GM18505 (cell line): ENCODE data around the gene TTLL3.
"Not testable (repeated sequence)": the region's sequence is repeated elsewhere in the genome, so short reads cannot be mapped to it uniquely, and the experiment has no call there.

Source experiments
- ATAC-seq: cut with Tn5 transposase; IDR thresholded peaks from one replicate; pipeline ENCODE4 v1.9.1; 2021; ENCODE audit not compliant: unreplicated experiment
- POLR2A ChIP-seq: IDR thresholded peaks from 4 replicates; pipeline ENCODE4 v1.6.1; 2011; ENCODE audit warnings: borderline replicate concordance; ENCODE audit not compliant: insufficient read depth, insufficient read length; ENCODE audit errors: extremely low read depth

TTLL3 gene

DNA sequence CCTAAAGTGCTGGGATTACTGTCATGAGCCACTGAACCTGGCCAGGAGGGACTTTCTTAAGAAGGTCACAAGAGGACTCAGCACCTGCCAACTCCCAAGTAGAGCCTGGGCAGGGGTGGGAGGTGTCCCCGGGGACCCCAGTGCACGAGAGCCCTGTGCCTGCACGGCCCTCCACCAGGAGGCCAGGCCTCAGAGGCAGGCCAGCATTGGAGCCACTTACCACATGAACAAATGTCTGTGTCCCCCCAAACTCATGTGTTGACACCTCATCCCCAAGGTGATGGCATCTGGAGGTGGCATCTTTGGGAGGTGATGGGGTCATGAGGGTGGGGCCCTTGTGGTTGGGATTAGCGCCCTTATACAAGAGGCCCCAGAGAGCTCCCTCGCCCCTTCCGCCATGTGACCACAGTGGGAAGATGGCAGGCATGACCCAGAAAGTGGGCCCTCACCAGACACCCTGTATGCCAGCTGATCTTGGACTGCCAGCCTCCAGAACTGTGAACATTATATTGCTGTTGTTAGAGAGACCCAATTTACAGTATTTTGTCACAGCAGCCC is 36.9 kb downstream of the TTLL3 start:
- no peak for ATAC-seq
- TF ChIP-seq POLR2A = no peak

DNA sequence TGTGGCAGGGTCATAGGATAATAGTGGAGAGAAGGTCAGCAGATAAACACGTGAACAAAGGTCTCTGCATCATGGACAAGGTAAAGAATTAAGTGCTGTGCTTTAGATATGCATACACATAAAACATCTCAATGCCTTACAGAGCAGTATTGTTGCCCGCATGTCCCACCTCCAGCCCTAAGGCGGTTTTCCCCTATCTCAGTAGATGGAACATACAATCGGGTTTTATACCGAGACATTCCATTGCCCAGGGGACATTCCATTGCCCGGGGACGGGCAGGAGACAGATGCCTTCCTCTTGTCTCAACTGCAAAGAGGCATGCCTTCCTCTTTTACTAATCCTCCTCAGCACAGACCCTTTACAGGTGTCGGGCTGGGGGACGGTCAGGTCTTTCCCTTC is 37.8 kb downstream of the TTLL3 start:
- not testable (repeated sequence) for ATAC-seq

DNA sequence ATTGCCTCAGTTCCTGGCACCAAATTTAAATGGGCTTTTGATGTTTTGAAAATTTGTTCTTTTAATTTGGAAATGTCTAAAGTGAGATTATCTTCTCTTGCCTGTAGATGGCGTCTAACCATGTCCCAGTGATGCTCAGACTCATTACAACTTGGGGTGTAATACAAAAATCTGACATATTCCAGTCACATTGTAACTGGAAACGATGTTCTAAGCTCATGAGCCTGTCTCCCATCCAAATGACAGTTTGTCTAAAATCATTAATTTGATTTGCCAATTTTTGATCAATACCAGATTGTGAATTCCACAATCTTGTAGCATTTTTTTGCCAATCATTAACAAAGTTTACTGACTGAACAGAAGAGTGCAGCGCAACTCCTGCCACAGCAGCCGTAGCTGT is 38.8 kb downstream of the TTLL3 start:
- ATAC-seq = not testable (repeated sequence)

DNA sequence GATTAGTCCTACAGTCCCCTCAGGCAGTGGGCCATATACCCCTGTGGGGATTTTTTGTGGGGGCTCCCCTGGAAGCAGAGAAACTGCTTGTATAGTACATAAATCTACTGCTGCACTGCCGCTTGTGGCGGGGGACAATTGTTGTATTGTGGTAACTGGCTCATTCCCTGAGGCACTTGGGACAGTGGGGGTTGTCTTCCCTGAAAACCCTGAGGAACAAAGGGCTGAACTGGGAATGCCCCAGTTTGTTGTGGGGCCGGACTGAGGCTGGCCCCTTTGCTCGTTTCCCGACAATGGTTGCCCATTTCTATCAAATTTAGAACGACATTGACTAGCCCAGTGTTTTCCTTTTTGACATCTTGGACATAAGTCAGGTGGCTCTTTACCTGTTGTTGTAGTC is 41.3 kb downstream of the TTLL3 start:
- not testable (repeated sequence) for ATAC-seq

DNA sequence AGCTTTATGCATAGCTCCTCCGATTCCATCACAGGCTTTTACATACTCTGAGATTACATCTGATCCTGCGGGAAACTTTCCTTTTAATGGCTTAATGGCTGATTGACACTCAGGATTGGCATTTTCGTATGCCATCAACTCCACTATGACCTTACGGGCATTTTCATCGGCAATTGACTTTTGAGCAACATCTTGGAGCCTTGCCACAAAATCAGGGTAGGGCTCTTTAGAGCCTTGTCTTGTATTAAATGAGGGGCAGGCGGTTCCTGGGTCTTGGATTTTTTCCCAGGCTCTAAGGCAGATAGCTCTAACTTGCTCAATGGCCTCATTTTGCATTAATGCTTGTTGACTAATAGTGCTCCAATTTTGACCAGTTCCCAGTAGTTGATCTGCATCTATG is 41.9 kb downstream of the TTLL3 start:
- ATAC-seq = not testable (repeated sequence)

DNA sequence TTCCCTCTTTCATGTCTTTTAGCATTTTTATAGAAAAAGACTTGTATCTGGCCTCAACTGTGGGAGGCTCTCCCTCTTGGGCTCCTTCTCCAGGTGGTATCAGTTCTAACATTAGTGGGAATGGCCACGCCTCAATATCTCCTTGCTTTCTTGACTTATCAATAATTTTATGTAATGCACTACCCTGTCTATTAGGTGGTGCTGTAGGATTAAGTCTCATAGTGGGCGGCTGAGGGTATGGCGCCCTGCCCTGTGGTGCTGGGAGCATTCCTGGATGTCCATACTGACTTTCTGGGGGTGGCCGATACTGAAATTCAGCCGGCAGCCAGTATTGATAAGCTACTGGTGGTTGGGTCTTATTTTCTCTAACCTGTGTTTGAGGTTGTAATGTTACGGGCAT is 42.5 kb downstream of the TTLL3 start:
- ATAC-seq = no peak
- no peak for TF ChIP-seq POLR2A

DNA sequence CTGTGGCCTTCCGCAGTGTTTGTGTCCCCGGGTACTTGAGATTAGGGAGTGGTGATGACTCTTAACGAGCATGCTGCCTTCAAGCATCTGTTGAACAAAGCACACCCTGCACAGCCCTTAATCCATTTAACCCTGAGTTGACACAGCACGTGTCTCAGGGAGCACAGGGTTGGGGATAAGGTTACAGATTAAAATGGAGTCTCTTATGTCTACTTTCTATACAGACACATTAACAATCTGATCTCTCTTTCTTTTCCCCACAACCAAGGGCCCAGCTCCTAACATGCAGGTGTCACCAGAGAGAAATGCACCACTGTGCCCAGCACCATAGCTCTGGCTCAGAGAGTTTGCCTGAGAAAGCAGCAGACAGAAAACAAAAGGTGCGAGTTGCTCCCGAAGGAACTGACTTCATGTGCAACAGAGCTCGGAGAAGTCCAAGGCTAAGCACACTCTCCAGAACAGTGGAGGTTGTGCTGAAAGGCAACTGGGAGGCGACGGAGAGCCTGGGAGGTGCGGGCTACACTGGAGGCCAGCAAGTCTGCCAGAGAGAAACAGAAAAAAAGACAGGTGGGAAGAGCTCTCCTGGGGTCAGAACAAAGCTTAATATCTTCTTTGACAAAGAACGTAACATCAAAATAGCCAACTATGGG is 44.4 kb downstream of the TTLL3 start:
- ATAC-seq = not testable (repeated sequence)

DNA sequence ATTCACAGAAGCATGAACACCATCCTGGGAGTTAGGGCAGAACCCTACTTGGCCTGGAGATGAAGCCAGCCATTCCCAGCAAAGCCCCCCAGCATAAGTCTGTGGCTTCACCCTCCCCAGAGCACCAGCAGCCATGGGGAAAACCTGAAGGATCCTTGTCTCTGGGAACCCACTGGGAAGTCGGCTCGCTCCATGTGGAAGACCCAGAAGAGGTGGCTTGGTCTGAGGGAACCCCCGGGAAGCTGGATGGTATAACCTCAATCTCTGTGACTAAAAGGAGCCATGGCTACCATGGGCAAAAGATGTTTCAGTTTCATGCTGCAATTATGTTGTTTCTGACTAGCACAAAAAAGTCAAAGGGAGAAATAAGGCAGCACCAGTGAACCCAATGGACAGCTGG is 45.5 kb downstream of the TTLL3 start:
- no peak for ATAC-seq
- TF ChIP-seq POLR2A = no peak

DNA sequence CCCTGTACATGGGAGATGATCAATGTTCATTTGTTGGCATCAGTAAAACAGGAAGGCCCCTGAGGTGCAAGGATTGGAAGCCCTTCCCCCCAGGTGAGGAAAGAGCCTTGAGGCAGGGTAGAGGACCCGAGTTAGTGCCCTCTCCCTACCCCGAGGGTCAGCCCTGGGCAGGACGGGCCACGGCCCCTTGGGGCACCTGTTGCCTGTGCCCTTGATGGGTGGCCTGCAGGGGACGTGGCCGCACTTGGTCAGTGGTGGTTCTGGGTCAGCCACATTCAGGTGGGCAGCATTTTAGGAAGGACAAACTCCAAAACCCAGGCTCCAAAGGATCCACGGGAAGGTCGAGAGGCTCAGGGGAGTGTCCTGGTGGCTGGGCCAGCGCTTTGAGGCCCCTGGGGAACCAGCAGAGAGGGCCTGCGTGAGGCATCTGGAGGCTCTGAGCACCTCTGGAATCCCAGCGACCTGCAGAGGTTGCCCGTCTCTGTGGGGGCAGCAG is 49.5 kb downstream of the TTLL3 start:
- no peak for TF ChIP-seq POLR2A
- no peak for ATAC-seq

DNA sequence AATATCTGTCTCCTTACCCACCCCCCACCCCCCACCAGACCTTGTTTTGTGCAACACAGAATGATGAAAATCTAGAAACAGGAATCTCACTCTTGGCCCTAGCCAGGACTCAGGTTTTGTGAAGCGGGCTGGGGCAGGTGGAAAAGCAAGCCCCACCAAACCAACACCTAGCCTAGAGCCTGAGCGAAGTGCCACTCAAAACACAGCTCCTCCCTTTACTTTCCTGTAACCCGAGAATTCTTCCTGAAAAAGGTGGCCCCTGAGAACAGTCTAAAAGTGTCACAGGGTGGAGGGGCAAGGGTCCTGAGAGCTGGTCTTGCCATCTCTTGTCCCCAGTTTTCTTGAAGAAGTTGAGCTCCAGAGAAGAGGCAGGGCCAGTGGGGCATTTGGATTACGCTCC is 51.1 kb downstream of the TTLL3 start:
- ATAC-seq = no peak
- no peak for TF ChIP-seq POLR2A

DNA sequence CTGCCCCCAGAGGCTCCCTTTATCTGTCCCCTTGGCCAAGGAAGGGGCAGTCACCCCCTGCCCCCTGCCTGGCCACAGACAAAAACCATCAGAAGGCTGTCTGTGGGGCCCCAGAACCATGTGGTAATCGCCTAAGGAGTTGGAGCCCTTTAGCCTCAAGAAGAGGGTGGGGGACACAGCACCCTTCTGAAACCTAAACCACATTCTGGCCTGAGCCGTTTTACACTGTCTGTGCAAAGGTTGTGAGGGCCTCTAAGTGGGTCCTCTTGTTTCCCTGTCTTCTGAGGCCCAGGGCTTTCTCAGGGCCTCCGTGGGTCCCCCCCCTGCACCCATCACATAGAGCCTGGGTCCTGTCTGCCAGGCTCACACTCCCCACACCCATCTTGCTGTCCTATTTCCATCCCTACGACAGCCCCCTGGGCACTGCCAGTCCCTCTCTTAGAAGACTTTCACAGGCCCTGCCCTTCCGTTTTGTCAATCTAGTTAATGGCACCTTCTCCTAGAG is 51.6 kb downstream of the TTLL3 start:
- no peak for TF ChIP-seq POLR2A
- ATAC-seq = no peak

DNA sequence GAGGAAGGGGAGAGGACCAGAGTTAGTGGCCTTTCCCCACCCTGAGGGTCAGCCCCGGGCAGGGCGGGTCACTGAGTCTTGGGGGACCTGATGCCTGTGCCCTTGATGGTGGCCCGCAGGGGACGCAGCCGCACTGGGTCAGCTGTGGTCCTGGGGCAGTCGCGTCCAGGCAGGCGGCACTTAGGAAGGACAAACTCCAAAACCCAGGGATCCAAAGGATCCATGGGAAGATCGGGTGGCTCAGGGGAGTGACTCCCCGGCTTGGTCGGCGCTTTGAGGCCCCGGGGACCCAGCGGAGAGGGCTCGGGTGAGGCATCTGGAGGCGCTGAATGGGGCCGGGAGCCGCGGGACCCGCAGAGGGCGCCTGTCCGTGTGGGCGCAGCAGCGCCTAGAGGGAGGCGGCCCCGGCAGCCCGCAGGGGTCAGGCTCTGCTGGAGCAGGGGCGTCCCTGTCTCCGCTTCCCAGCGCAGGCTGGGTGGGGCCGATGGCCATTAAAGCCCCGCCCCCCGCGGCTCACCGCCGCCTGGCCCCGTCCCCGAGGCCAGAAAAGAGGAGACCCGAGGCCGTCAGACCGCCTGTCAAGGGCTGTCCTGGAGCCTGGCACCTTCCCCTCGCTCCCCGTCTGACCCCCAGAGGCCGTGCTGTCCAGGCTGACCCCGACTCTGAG is 52.5 kb downstream of the TTLL3 start:
- no peak for ATAC-seq
- no peak for TF ChIP-seq POLR2A

DNA sequence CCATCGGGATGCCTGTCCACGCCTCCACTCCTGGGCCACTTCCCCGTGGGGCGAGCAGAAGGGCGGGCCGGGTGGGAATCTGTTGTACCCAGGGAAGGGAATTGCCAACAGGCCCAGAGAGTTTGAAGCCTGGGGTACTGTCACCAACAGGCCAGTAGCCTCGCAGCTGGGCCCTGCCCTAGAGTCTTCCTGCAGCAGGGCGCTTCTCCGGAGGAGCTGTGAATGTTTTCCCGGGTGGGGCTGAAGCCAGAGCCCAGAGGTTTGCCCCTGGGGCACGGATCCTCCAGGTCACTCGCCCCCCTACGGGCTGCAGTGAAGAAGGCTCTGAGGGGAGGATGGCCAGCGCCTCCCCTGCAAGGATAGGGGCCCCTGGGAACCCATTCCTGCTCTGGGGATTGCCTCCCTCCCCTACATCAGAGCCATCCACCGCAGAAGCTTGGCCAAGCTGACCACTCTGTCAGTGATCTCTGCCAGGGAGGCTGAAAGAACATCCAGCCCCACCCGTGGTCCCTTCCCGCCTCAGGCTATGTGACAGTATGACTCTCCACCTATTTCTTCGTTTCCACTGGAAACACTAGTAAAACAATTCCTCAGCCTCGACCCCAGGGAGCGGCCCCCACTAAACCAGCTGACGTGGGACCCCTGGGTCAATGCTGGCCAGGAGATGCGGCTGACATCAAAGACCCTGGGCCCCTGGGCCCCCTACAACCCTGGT is 53.2 kb downstream of the TTLL3 start:
- no peak for TF ChIP-seq POLR2A
- ATAC-seq = no peak

DNA sequence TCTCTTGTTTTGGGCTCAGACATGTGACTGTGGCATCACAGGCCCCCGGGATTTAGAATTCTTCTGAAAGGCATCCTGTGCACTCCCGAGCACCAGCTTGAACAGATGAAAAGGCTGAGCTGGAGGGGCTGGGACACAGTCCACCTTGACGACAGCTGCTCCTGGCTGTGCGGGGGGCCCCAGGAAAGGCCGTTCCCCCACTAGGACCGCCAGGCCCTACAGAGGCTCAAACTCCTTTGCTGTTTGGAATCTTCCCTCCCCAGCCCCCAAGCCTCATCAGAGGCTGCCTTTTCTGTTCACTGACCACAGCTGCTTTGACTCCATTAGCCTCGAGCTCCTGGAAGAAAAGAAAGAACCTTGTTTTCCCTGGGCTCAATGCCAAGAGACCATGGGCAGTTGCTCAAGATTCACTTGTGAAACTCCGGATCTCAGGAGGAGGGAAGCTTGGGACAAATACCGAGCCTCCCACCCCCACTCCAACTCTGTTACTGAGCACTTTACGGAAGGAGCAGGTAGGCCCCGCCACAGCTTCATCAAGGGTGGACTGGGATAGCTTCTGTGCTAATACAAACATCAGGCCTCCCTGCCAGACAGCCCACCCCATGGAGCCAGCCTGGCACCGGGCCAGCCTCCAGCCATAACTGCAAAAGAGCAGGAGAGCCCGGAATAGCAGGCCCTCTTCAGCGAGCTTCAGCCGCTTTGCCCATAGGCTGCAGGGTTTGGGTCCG is 54.3 kb downstream of the TTLL3 start:
- TF ChIP-seq POLR2A = no peak
- no peak for ATAC-seq

DNA sequence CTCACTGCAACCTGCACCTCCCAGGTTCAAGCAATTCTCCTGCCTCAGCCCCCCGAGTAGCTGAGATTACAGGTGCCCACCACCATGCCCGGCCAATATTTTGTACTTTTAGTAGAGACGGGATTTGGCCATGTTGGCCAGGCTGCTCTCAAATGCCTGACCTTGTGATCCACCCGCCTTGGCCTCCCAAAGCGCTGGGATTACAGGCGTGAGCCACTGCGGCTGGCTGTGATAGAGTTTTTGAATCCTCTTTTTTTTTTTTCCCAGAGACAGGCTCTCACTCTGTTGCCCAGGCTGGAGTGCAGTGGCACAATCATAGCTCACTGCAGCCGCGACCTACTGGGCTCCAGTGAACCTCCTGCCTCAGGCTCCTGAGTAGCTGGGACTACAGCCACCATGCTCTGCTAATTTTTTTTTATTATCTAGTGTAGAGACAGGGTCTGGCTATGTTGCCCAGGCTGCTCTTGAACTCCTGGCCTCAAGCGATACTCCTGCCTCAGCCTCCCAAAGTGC is 55.1 kb downstream of the TTLL3 start:
- not testable (repeated sequence) for ATAC-seq
